NCI-H526 treated with DMSO at 0.1 percent for 48 hours (cell line): ENCODE measurements around the gene ARID2.

ENCODE experiments used
- DNase-seq: peaks from one replicate; lab custom pipeline; 2025; lab: John Stamatoyannopoulos, UW

The ARID2 gene, protein sequence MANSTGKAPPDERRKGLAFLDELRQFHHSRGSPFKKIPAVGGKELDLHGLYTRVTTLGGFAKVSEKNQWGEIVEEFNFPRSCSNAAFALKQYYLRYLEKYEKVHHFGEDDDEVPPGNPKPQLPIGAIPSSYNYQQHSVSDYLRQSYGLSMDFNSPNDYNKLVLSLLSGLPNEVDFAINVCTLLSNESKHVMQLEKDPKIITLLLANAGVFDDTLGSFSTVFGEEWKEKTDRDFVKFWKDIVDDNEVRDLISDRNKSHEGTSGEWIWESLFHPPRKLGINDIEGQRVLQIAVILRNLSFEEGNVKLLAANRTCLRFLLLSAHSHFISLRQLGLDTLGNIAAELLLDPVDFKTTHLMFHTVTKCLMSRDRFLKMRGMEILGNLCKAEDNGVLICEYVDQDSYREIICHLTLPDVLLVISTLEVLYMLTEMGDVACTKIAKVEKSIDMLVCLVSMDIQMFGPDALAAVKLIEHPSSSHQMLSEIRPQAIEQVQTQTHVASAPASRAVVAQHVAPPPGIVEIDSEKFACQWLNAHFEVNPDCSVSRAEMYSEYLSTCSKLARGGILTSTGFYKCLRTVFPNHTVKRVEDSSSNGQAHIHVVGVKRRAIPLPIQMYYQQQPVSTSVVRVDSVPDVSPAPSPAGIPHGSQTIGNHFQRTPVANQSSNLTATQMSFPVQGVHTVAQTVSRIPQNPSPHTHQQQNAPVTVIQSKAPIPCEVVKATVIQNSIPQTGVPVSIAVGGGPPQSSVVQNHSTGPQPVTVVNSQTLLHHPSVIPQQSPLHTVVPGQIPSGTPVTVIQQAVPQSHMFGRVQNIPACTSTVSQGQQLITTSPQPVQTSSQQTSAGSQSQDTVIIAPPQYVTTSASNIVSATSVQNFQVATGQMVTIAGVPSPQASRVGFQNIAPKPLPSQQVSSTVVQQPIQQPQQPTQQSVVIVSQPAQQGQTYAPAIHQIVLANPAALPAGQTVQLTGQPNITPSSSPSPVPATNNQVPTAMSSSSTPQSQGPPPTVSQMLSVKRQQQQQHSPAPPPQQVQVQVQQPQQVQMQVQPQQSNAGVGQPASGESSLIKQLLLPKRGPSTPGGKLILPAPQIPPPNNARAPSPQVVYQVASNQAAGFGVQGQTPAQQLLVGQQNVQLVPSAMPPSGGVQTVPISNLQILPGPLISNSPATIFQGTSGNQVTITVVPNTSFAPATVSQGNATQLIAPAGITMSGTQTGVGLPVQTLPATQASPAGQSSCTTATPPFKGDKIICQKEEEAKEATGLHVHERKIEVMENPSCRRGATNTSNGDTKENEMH (N-terminal part only)

DNA sequence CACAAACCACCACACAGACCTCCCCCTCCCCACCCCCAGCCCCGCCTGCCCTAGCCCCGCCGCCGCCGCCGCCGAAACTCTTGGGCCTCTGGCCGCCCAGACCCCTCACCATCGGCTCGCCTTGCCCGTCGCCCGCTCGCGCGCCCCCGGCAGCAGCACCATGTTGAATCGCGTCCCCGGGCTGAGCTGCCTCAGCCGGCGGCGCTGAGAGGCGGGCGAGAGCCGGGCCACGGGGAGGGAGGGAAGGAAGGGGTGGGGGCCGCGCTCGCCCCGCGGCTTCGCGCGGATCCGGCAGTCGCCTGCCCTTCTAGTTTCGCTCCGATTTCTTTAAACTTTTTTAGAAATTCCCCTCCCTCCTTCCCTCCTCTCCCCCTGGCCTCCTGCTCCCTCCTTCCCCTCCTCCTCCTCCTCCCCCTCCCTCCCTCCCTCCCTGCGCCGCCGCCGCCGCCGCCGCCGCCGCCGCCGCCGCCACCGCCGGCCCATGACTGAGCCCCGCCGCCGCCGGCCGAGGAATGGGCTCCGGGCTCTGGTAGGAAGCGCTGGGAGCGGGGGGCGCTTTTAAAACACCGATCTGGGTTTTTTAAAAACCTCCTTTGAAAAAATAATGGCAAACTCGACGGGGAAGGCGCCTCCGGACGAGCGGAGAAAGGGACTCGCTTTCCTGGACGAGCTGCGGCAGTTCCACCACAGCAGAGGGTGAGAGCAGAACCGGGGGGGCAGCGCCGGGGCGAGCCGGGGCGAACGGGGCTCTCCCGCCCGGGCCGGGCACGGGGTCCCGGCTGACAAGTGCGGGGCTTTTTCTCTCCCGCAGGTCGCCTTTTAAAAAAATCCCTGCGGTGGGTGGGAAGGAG, at the start of gene ARID2:
Gene ARID2 (plus strand): TSS at position 474 of the 851 bp plus-strand sequence. CDS start 131 bp downstream, at position 605.
- DNase-seq = peak; percentile 58

DNA sequence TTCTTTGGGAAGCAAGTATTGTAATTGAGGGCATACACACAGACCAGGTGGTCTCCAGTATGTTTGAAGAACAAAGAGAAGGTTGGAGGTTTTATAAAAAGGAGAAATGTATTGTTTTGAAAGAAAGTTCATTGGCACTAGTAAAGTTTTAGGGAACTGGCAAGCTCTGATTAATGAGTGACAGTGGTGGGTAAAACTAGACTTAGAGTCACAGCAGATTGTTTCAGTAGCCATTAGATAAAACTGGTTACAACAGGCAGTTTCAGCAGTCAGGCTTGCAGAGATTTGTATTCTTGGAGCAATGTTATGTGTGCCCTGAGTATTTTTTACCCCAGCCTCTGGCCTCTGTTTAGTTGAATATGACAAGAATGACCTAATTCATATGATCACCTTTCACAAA, 49.1 kb upstream of the ARID2 start:
- DNase-seq = no peak

DNA sequence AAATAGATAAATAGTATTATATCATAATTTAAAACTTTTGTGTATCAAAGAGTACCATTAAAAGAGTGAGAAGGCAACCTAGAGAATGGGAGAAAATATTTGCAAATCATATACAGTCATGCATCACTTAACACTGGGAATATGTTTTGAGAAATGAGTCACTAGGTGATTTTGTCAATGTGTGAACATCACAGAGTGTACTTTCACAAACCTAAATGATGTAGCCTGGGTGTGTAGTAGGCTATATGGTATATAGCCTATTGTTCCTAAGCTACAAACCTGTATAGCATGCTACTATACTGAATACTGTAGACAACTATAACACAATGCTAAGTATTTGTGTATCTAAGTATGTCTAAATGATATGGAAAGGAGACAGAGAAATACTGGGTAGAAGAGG, 48.0 kb upstream of the ARID2 start:
- no peak for DNase-seq

DNA sequence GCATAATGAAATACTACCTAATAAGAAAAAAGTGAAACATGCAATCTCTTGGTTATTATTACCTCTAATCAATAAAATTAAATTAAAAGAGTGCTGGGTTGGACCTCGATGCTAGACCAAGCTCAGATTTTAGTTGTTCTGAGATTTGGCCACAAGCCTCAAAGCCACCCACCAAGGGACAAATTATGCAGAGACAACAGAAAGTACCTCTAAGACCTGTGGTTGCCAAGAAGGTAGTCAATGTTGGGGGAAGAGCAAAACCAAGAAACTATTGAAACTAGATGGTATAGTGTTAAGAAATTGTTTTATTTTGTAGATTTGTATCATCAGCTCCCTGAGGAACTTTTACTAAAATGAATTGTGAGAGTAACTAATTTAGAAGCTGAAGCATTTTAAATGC, 43.8 kb upstream of the ARID2 start:
- DNase-seq = no peak

DNA sequence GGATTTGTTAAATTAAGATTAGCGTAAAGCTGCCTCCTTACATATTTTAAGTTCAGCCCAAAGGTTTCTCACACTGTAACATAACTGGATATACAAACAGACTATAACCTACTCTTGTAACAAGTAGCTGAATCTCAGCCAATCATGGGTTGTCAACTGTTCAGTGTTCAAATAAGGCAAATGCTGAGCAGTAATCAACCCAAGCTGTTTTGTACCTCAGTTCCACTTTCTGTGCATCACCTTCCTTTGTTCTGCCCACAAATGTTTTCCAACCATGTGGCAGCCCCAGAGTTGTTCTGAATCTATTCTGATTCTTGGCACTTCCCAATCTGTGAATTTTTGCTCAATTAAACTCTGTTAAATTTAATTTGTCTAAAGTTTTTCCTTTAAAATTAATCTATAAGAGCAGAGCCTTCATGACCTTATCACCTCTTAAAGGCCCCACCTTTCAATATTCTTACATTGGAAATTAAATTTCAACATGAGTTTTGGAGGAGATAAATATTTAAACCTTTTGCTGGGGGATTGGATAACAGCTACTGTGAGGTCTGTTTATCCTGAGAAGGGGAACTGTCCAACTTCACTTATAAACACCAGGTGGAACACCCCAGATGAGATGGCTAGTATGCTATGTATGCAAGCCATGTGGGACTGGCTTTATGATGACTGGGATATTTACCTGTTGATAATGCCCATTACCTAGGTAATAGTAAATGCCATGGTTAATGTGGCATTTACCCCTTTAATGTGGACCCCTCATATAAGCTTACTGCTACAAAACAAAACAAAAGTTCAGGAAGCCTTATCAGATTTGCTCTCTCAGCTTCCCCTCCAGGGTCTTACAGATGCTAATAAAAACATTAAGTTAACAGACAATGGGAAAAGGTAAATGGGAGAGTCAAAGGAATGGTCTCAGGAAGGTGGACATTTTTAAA, 42.2 kb upstream of the ARID2 start:
- DNase-seq = no peak

DNA sequence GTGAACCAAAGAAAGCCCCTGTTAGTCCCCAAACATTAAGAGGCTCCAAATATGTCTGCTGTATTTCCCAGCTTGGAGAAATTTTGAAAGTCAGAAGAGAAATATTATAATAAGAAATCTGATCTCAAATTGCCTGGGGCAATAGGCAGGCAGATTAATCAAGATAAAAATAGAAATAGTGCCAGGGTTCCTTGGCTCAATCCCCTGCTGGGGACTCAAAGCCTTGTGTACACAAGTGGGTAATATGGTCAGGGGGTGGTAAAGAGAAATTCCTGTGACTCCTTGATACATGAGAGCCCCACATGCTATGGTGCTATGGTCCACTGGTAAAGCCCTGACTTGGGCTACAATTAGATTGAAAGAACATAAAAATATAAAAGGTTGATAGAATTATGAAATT, 41.3 kb upstream of the ARID2 start:
- peak; percentile 39 for DNase-seq

DNA sequence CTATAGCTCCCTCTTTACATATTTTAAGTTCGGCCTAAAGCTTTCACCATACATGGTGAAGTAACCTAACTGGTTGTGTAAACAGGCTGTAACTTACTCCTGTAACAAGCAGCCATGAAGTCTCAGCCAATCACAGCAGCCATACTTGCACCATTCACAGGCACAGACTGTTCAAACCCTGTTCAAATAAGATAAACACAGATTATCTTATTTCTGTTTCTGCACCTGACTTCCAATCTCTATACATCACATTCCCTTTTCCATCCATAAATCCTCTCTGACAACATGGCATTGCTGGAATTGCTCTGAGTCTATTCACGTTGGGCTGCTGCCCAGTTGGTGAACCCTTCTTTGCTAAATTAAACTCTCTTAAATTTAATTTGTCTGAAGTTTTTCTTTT, 34.5 kb upstream of the ARID2 start:
- no peak for DNase-seq

DNA sequence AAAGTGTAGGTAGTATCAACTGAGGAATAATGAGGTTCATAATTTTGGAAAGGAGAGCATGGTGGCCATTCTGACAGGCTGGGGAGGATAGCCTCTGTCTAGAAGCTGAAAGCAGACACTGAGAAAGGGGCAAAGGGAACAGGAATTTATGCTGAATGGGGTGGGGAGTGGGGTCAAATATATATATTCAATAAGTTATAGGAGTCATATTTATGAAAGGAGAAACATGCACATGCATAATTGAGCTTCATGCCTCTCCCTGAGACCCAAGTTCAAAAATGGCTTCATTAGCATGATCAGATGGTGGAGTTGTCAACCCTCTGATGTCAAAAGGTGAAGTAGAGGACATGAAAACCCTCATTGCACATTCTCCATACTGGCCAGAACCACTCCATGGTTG, 33.9 kb upstream of the ARID2 start:
- no peak for DNase-seq

DNA sequence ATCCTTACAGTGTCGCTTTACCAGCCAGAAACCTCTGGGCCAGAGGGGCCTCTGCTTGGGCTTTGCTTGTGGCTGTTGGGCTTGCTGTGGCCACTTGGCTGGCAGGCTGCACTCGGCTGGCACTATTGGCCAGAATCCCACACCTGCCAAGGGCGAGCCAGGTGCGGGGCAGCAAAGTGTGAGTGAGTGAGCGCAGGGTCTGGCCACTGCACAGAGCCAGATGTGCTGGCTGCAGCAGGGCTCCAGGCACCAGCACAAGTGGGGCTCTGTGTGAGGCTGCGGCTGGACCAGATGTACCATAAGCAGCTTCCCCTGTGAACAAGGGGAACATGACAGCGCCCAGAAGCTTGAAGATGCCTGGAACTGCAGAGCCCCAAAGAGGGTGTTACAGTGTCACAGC, 33.5 kb upstream of the ARID2 start:
- no peak for DNase-seq

DNA sequence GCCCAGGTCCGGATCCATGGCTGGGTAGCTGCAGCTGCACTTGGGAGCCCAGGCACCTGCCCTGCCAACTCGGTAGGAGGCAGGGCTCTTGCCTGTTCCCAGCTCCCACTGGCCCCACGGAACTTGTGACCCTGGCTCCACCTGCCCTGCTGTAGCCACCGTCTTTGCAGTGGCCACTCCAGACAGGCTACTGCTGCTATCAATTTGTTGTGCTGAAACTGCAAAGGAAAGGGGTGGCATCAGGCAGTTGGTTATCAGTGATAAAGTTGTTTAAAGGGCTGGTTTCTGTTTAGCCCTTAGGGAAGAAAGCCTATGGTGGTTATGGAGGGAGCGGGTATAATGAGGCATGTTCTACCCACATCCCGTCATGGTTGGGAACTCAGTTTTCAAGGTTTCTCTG, 32.1 kb upstream of the ARID2 start:
- no peak for DNase-seq

DNA sequence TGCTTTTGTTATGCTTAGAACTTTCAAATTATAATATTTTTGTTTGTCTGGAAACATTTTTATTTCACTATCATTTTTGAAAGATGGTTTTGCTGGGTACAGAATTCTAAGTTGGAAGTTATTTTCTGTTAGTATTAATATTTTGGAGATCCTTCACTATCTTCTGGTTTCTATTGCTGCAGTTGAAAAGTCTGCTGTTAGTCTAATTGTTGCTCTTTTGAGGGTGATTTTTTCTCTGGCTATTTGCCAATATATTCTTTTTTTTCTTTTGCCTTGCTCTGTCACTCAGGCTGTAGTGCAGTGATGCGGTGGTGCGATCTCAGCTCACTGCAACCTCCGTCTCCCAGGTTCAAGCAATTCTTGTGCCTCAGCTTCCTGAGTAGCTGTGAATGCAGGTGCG, 28.2 kb upstream of the ARID2 start:
- DNase-seq = no peak

DNA sequence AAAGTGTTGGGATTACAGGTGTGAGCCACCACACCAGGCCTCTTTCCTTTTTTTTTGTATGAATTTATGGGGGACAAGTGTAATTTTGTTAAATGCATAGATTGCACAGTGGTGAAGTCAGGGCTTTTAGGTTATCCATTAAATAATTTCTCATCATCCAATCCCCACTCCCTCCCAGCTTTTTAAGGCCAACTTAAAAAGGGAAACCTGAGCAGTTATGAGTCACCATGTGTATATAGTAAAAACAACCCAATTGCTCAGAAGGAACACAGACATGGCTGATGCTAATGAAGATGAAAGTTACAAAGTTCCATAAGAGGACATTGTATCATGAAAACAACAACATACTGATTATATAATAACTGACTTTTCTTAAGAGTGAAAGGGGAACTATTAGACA, 25.6 kb upstream of the ARID2 start:
- no peak for DNase-seq

DNA sequence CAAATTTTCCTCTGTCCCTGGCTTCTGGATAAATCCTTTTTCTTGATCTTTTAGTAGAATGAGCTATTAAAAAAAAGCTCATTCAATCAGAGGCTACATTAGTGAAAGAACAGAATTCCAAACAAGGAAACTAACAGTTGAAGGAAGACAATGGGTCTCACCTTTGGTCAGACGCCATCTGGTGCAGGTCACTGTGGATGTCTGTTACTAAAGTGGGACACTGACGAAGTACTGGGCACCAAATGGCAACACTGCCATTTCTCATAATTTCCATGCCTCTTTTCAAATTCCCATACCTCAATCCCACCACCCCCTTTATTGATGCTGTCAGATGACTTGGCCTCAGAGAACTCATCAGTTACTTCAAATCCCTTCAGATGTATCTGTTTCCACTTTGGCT, 24.5 kb upstream of the ARID2 start:
- DNase-seq = no peak

DNA sequence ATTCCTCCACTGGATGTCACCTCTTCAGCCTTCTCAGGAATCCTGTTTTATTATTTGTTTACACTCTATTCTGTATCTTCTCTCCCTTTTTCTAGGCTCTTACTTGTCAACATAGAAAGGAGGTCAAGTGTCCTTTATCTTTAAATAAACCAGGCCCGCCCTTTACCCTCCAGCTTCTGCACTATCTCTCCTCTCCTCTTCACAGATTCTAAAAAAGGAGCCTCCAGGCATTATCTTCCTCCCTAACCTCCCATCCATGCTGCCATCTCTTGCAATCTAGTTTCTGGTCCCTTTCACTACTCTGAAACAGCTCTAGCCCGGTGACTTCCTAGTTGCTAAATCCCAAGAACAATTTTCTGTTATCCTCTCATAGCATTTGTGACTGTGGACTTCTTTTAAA, 24.1 kb upstream of the ARID2 start:
- no peak for DNase-seq

DNA sequence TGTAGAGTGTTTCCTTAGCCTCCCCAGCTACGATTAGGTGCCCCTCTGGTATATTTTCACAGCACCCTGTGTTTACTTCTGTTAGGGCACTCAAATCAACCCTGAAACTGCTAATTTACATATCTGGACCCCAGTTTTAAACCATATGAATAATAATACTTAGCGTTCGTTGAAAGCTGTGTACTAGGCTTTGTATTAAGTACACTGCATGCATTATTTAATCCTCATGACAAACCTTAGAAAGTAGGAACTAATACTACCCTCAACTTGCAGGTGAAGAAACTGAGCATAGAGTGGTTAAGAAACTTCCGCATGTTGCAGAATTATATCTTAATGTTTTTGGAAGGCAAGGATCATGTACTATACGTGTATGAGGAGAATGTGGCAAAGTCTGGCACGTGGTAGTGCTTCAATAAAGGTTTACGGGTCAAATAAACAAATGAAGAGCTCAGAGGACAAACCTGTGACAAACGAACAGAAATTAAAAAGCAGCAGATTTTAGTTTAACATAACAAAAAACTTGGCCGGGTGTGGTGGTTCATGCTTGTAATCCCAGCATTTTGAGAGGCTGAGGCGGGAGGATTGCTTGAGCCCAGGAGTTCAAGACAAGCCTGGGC, 22.2 kb upstream of the ARID2 start:
- DNase-seq = no peak

DNA sequence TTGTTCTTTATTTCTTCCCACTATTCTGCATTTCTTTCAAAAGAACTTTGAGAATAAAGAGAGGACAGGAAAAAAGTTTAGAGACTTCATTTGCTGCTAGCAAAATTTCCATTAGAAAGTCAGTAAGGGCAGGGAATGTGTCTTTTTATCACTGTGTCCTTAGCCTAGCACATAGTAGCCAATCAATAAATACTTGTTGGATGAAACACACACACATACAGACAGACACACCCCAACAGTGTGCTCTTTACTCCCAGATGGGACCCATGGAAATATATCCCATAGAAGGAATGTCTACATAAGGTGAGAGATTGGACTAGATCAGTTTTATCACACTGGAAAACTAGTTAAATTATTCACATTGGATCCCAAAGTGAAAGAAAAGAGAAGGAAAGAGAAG, 21.1 kb upstream of the ARID2 start:
- DNase-seq = no peak

DNA sequence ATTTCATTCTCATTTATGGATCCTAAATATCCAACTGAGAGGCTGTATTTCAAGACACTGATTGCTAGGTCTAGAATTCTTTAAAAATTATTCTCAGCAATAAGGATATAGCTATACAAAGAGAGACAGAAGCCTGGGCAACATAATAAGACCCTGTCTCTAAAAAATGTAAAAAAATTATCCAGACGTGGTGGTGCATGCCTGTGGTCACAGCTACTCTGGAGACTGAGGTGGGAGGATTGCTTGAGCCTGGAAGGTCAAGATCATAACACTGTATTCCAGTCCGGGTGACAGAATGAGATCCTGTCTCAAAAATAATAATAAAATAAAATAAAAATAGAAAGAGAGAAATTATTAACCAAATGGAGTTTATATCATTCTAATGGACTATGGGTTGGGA, 20.6 kb upstream of the ARID2 start:
- no peak for DNase-seq

DNA sequence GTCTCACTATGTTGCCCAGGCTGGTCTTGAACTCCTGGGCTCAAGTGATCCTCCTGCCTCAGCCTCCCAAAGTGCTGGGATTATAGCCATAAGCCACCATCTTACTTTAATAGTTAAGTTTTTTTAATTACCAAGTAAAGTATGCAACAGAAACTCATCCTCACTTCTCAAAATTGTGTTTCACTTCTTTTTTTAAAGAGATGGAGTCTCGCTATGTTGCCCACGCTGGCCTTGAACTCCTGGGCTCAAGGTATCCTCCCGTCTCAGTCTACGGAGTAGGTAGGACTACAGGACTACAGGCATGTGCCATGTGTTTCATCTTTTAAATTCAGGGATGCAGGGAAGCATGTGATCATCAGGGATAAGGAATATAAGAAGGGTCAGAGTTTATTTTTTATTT, 17.2 kb upstream of the ARID2 start:
- DNase-seq = no peak

DNA sequence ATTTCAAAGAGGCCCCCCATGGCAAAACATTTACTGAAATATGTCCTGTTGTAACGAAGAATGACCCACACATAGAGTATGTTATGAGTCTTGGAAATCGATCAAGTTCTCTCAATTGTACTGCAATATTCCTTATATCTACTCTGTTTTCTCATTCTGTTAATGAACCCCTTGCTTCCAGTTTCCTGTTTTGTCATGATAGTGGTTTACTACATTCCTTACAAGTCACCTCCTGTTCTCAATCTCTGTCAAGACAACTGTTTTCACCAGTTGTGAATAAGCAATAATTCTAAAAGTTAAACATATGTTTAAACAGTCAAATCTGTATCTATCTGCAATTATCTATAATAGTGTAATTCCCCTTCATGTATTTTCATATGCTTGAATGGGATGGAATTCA, 16.4 kb upstream of the ARID2 start:
- no peak for DNase-seq

DNA sequence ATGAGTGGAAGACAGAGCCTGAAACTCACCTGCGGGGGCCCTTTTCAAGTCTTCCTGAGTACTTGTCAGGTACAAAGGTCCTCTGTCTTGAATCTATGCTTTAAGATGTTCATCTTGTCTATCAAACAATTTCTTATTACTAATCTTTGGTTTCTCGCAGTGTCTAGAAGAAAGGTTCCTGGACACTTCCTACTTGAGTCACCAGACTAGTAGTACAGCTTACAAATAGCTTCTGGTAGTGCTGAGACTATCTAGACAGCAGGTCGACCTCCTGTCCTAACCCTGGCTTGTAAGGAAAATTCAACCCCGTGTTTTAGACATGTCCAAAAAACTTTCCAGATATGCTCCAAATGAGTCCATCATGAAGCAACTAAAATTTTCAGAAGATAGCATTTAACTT, 11.2 kb upstream of the ARID2 start:
- DNase-seq = no peak
